Thoracic aorta (tissue), 2 donors: ENCODE results near the gene PLPPR1. TPM values are rescaled to one million over a fixed set of nuclear protein-coding genes. Genes with fewer than 3 reads are reported as not detected.

Source experiments
- ATAC-seq: fragments of 150-250 bp; one replicate; pipeline ENCODE4 v1.8.0; 2017; ENCODE audit warnings: low read depth; ENCODE audit not compliant: insufficient number of reproducible peaks, low FRiP score
- DNase-seq: peaks from one replicate; pipeline ENCODE4 v3.0.0-alpha.2; 2020; ENCODE audit warnings: low spot score
- H3K27ac ChIP-seq, 2 donors: fragments of 200-600 bp; sonication (generic); 1 replicate in 1 of 2; 2 replicates in 1 of 2; pipeline ENCODE4 v1.5.1; 2016; ENCODE audit warnings: mild to moderate bottlenecking in 2 of 2, moderate library complexity in 2 of 2
- H3K27me3 ChIP-seq: fragments of 200-600 bp; sonication (generic); replicated peaks from 2 replicates; pipeline ENCODE4 v1.6.0; 2016; ENCODE audit warnings: mild to moderate bottlenecking; ENCODE audit not compliant: insufficient read depth
- H3K36me3 ChIP-seq: fragments of 200-600 bp; sonication (generic); one replicate; pipeline ENCODE4 v1.5.1; 2016
- H3K4me1 ChIP-seq, 2 donors: fragments of 200-600 bp; sonication (generic); 1 replicate in 1 of 2; 2 replicates in 1 of 2; pipeline versions ENCODE4 v1.5.1 to v1.6.0; 2016; ENCODE audit warnings: low read depth in 2 of 2, mild to moderate bottlenecking in 1 of 2; ENCODE audit not compliant: control insufficient read depth in 1 of 2
- H3K4me3 ChIP-seq: fragments of 200-600 bp; sonication (generic); 2 replicates; pipeline ENCODE4 v1.5.1; 2016; ENCODE audit warnings: mild to moderate bottlenecking
- H3K9me3 ChIP-seq: fragments of 200-600 bp; sonication (generic); 2 replicates; pipeline ENCODE4 v1.5.1; 2016
- CTCF ChIP-seq: fragments of 200-600 bp; sonication (generic); IDR thresholded peaks from one replicate; pipeline ENCODE4 v1.5.1; 2019; ENCODE audit warnings: antibody characterized with exemption
- total RNA-seq, 2 donors: library from RNA; depleted of rRNA; stranded (reverse); fragments of >200 nt; gene quantifications; one replicate each; pipeline versions ENCODE4 v1.1.0 to v1.2.3, GENCODE V29; 2016

PLPPR1 gene
- total RNA-seq, 2 donors from 2014 or later, result not detected

GRCh38 chr9:101073122-101073521, 44.6 kb downstream of the PLPPR1 start:
- Histone ChIP-seq H3K4me1 (no peaks in the 10 kb centered on the region), H3K9me3 (no peaks in the 10 kb centered on the region), H3K27ac (no peak overlapping the region), H3K36me3 (no peaks in the 10 kb centered on the region), H3K27me3 (no peaks in the 10 kb centered on the region), H3K4me3 (no peak overlapping the region)
- DNase-seq, result no peak
- no peak for TF ChIP-seq CTCF
- no peak for ATAC-seq

GRCh38 chr9:101081641-101082040, 53.1 kb downstream of the PLPPR1 start:
- ATAC-seq (no peak), DNase-seq (no peak)
- H3K4me3 ChIP-seq, result no peak overlapping the region
- H3K36me3 ChIP-seq, result no peaks in the 10 kb centered on the region
- no peaks in the 10 kb centered on the region for H3K27me3 ChIP-seq
- no peaks in the 10 kb centered on the region for H3K9me3 ChIP-seq
- no peaks in the 10 kb centered on the region for H3K4me1 ChIP-seq
- TF ChIP-seq CTCF, result no peak
- no peak overlapping the region for H3K27ac ChIP-seq

GRCh38 chr9:101083448-101084202, 55.1 kb downstream of the PLPPR1 start:
- TF ChIP-seq CTCF, result no peak
- H3K4me1 ChIP-seq, result no peaks in the 10 kb centered on the region
- no peaks in the 10 kb centered on the region for H3K27me3 ChIP-seq
- no peak for ATAC-seq
- no peaks in the 10 kb centered on the region for H3K36me3 ChIP-seq
- no peak overlapping the region for H3K27ac ChIP-seq
- no peak overlapping the region for H3K4me3 ChIP-seq
- H3K9me3 ChIP-seq, result no peaks in the 10 kb centered on the region
- DNase-seq, result no peak

- Histone ChIP-seq H3K9me3 (no peaks in the 10 kb centered on the region), H3K27me3 (no peaks in the 10 kb centered on the region), H3K4me1 (no peaks in the 10 kb centered on the region), H3K4me3 (no peak overlapping the region), H3K27ac (no peak overlapping the region), H3K36me3 (no peaks in the 10 kb centered on the region)
- no peak for TF ChIP-seq CTCF
- ATAC-seq, result no peak
- DNase-seq, result no peak
These were observed 58.9 kb downstream of the PLPPR1 start for GRCh38 chr9:101087426-101087825.

- TF ChIP-seq CTCF, result no peak
- DNase-seq (no peak), ATAC-seq (no peak)
- no peaks in the 10 kb centered on the region for H3K4me1 ChIP-seq
- H3K36me3 ChIP-seq, result no peaks in the 10 kb centered on the region
- no peaks in the 10 kb centered on the region for H3K27me3 ChIP-seq
- H3K27ac ChIP-seq, result no peak overlapping the region
- H3K4me3 ChIP-seq, result no peak overlapping the region
- H3K9me3 ChIP-seq, result no peaks in the 10 kb centered on the region
These were observed 64.4 kb downstream of the PLPPR1 start for GRCh38 chr9:101092922-101093321.
